ENCODE results near the gene TTC28.
"Not testable (repeated sequence)": the region's sequence is repeated elsewhere in the genome, so short reads cannot be mapped to it uniquely, and the experiment has no call there.

Gene TTC28

GRCh38 chr22:28542980-28543621 is 136.5 kb downstream of the TTC28 start:
- H3K9me3 Mint-ChIP-seq: no peaks in the 10 kb centered on the region
- CTCF ChIA-PET: no interaction called here
- peaks cover 8% of the 10 kb centered on the region for H3K27me3 Mint-ChIP-seq
- H3K27ac Mint-ChIP-seq: no peak overlapping the region
- no peaks in the 10 kb centered on the region for H3K36me3 Mint-ChIP-seq
- no peak overlapping the region for H3K4me3 Mint-ChIP-seq
- no peaks in the 10 kb centered on the region for H3K4me1 Mint-ChIP-seq
- DNase-seq: no peak

- H3K9me3 Mint-ChIP-seq: no peaks in the 10 kb centered on the region
- H3K4me3 Mint-ChIP-seq: no peak overlapping the region
- no peaks in the 10 kb centered on the region for H3K36me3 Mint-ChIP-seq
- no peaks in the 10 kb centered on the region for H3K4me1 Mint-ChIP-seq
- H3K27ac Mint-ChIP-seq: no peak overlapping the region
- peaks cover 8% of the 10 kb centered on the region for H3K27me3 Mint-ChIP-seq
- CTCF ChIA-PET: no interaction called here
- DNase-seq: no peak
Measured at GRCh38 chr22:28541137-28541536, 138.5 kb downstream of the TTC28 start.

- no peak for DNase-seq
- CTCF ChIA-PET: no interaction called here
- Mint-ChIP-seq H3K4me1 (no peaks in the 10 kb centered on the region), H3K27ac (no peak overlapping the region), H3K27me3 (peaks cover 8% of the 10 kb centered on the region), H3K4me3 (no peak overlapping the region), H3K36me3 (no peaks in the 10 kb centered on the region), H3K9me3 (no peaks in the 10 kb centered on the region)
Measured at GRCh38 chr22:28538922-28539321, 140.7 kb downstream of the TTC28 start.

GRCh38 chr22:28530565-28530964 is 149.1 kb downstream of the TTC28 start:
- H3K27me3 Mint-ChIP-seq, CTCF ChIA-PET, H3K4me1 Mint-ChIP-seq, H3K9me3 Mint-ChIP-seq, H3K4me3 Mint-ChIP-seq, DNase-seq, H3K27ac Mint-ChIP-seq, H3K36me3 Mint-ChIP-seq: not testable (repeated sequence)

- H3K27ac Mint-ChIP-seq, H3K9me3 Mint-ChIP-seq, H3K4me3 Mint-ChIP-seq, H3K4me1 Mint-ChIP-seq, DNase-seq, H3K36me3 Mint-ChIP-seq, CTCF ChIA-PET, H3K27me3 Mint-ChIP-seq: not testable (repeated sequence)
Measured at GRCh38 chr22:28529144-28529543, 150.5 kb downstream of the TTC28 start.

- peaks cover 8% of the 10 kb centered on the region for H3K27me3 Mint-ChIP-seq
- CTCF ChIA-PET: no interaction called here
- H3K9me3 Mint-ChIP-seq: no peaks in the 10 kb centered on the region
- no peaks in the 10 kb centered on the region for H3K36me3 Mint-ChIP-seq
- no peak overlapping the region for H3K4me3 Mint-ChIP-seq
- H3K27ac Mint-ChIP-seq: no peak overlapping the region
- no peaks in the 10 kb centered on the region for H3K4me1 Mint-ChIP-seq
- no peak for DNase-seq
Measured at GRCh38 chr22:28521451-28521850, 158.2 kb downstream of the TTC28 start.

GRCh38 chr22:28514321-28514821 is 165.3 kb downstream of the TTC28 start:
- Mint-ChIP-seq H3K27ac (no peak overlapping the region), H3K4me1 (no peaks in the 10 kb centered on the region), H3K36me3 (no peaks in the 10 kb centered on the region), H3K9me3 (peaks cover 7% of the 10 kb centered on the region), H3K4me3 (no peak overlapping the region), H3K27me3 (peaks cover 4% of the 10 kb centered on the region)
- CTCF ChIA-PET: no interaction called here
- DNase-seq: no peak

- CTCF ChIA-PET, H3K9me3 Mint-ChIP-seq, H3K36me3 Mint-ChIP-seq, H3K27ac Mint-ChIP-seq, H3K4me1 Mint-ChIP-seq, H3K4me3 Mint-ChIP-seq, H3K27me3 Mint-ChIP-seq, DNase-seq: not testable (repeated sequence)
Measured at GRCh38 chr22:28512387-28512786, 167.3 kb downstream of the TTC28 start.

GRCh38 chr22:28507896-28508295 is 171.7 kb downstream of the TTC28 start:
- Mint-ChIP-seq H3K4me1 (no peaks in the 10 kb centered on the region), H3K36me3 (no peaks in the 10 kb centered on the region), H3K27me3 (peaks cover 9% of the 10 kb centered on the region), H3K9me3 (peaks cover 8% of the 10 kb centered on the region), H3K4me3 (no peak overlapping the region), H3K27ac (no peak overlapping the region)
- CTCF ChIA-PET: no interaction called here
- DNase-seq: no peak

GRCh38 chr22:28506150-28506535 is 173.5 kb downstream of the TTC28 start:
- Mint-ChIP-seq H3K36me3 (no peaks in the 10 kb centered on the region), H3K9me3 (peaks cover 8% of the 10 kb centered on the region), H3K27me3 (peaks cover 12% of the 10 kb centered on the region), H3K27ac (no peak overlapping the region), H3K4me3 (no peak overlapping the region), H3K4me1 (no peaks in the 10 kb centered on the region)
- CTCF ChIA-PET: no interaction called here
- DNase-seq: no peak

GRCh38 chr22:28505416-28506149 is 174.1 kb downstream of the TTC28 start:
- H3K27me3 Mint-ChIP-seq: peaks cover 8% of the 10 kb centered on the region
- no peak overlapping the region for H3K4me3 Mint-ChIP-seq
- DNase-seq: no peak
- CTCF ChIA-PET: interaction anchor here (0.5 kb wide), 1 partner anchor 61 kb away, joined by 3 read pairs; no protein-coding TSS in a partner anchor
- no peaks in the 10 kb centered on the region for H3K4me1 Mint-ChIP-seq
- no peak overlapping the region for H3K27ac Mint-ChIP-seq
- no peaks in the 10 kb centered on the region for H3K36me3 Mint-ChIP-seq
- H3K9me3 Mint-ChIP-seq: peaks cover 6% of the 10 kb centered on the region

- no peak overlapping the region for H3K27ac Mint-ChIP-seq
- peaks cover 17% of the 10 kb centered on the region for H3K27me3 Mint-ChIP-seq
- no peak overlapping the region for H3K4me3 Mint-ChIP-seq
- H3K36me3 Mint-ChIP-seq: no peaks in the 10 kb centered on the region
- no peaks in the 10 kb centered on the region for H3K9me3 Mint-ChIP-seq
- DNase-seq: no peak
- no peaks in the 10 kb centered on the region for H3K4me1 Mint-ChIP-seq
- CTCF ChIA-PET: no interaction called here
Measured at GRCh38 chr22:28500006-28500405, 179.6 kb downstream of the TTC28 start.

GRCh38 chr22:28498044-28498443 is 181.6 kb downstream of the TTC28 start:
- peaks cover 23% of the 10 kb centered on the region for H3K27me3 Mint-ChIP-seq
- no peak for DNase-seq
- no peak overlapping the region for H3K27ac Mint-ChIP-seq
- H3K9me3 Mint-ChIP-seq: no peaks in the 10 kb centered on the region
- H3K4me1 Mint-ChIP-seq: no peaks in the 10 kb centered on the region
- CTCF ChIA-PET: no interaction called here
- no peaks in the 10 kb centered on the region for H3K36me3 Mint-ChIP-seq
- H3K4me3 Mint-ChIP-seq: no peak overlapping the region

GRCh38 chr22:28497188-28497587 is 182.5 kb downstream of the TTC28 start:
- Mint-ChIP-seq H3K27me3 (peaks cover 20% of the 10 kb centered on the region), H3K27ac (no peak overlapping the region), H3K36me3 (no peaks in the 10 kb centered on the region), H3K4me3 (no peak overlapping the region), H3K9me3 (no peaks in the 10 kb centered on the region), H3K4me1 (no peaks in the 10 kb centered on the region)
- no peak for DNase-seq
- CTCF ChIA-PET: no interaction called here

GRCh38 chr22:28491289-28491688 is 188.4 kb downstream of the TTC28 start:
- DNase-seq, H3K36me3 Mint-ChIP-seq, H3K4me3 Mint-ChIP-seq, CTCF ChIA-PET, H3K27ac Mint-ChIP-seq, H3K9me3 Mint-ChIP-seq, H3K4me1 Mint-ChIP-seq: not testable (repeated sequence)
- peaks cover 24% of the 10 kb centered on the region for H3K27me3 Mint-ChIP-seq
